B cell (primary cell): ENCODE measurements around the gene ATXN7L2. TPM values are rescaled to one million over a fixed set of nuclear protein-coding genes. Genes with fewer than 3 reads are reported as not detected.

Source experiments
- ATAC-seq: fragments of 200-7000 bp; cut with Tn5 transposase; one replicate; pipeline ENCODE4 v1.10.0; 2021; ENCODE audit warnings: low read depth, mild to moderate bottlenecking, moderate number of reproducible peaks, moderate library complexity
- CTCF ChIA-PET: fragments of 350-600 bp; sonication (Branson Sonifier 250); formaldehyde crosslinking; loops from one replicate; lab custom pipeline; 2021; ENCODE audit warnings: antibody characterized with exemption, inconsistent platforms; lab: Charles Lee
- POLR2A ChIA-PET: fragments of 350-600 bp; sonication (Branson Sonifier 250); formaldehyde crosslinking; loops from one replicate; lab custom pipeline; 2021; ENCODE audit warnings: antibody characterized with exemption; lab: Charles Lee
- DNase-seq: peaks from one replicate; pipeline ENCODE4 v3.0.0; 2013
- H2AFZ ChIP-seq: 2 replicates; pipeline ENCODE4 v1.6.1; 2012; ENCODE audit warnings: mild to moderate bottlenecking, low read depth, low read length; ENCODE audit not compliant: insufficient read depth, poor library complexity, severe bottlenecking
- H3K27ac ChIP-seq, 2 donors: 1 replicate in 1 of 2; 2 replicates in 1 of 2; pipeline ENCODE4 v1.5.1; 2012 to 2013; ENCODE audit warnings: low read length in 2 of 2, mild to moderate bottlenecking in 2 of 2, moderate library complexity in 1 of 2
- H3K27me3 ChIP-seq, 4 experiments: fragments of 200-600 bp in 1 of 4; sonication (generic) in 1 of 4; replicated peaks in 1 of 4; 1 replicate in 2 of 4; 2 replicates in 2 of 4; pipeline versions ENCODE4 v1.6.1 to v1.7.0; 2013 to 2016; ENCODE audit warnings: low read length in 3 of 4, mild to moderate bottlenecking in 2 of 4, mixed read lengths in 1 of 4, moderate library complexity in 1 of 4; ENCODE audit not compliant: insufficient read depth in 4 of 4, control insufficient read depth in 3 of 4; ENCODE audit errors: control extremely low read depth in 1 of 4
- H3K36me3 ChIP-seq, 2 experiments: replicated peaks in 1 of 2; 1 replicate in 1 of 2; 2 replicates in 1 of 2; pipeline versions ENCODE4 v1.6.1 to v1.7.1; 2013; ENCODE audit warnings: low read length in 1 of 2; ENCODE audit not compliant: insufficient read depth in 2 of 2, control insufficient read depth in 1 of 2; ENCODE audit errors: control extremely low read depth in 1 of 2, extremely low read depth in 1 of 2
- H3K4me1 ChIP-seq, 2 donors: fragments of 200-600 bp in 1 of 2; sonication (generic) in 1 of 2; 1 replicate in 1 of 2; 2 replicates in 1 of 2; pipeline versions ENCODE4 v1.5.1 to v1.6.1; 2013 to 2017; ENCODE audit warnings: low read length in 2 of 2; ENCODE audit not compliant: control insufficient read depth in 2 of 2, insufficient read depth in 2 of 2
- H3K4me2 ChIP-seq: replicated peaks from 2 replicates; pipeline ENCODE3; 2012; ENCODE audit warnings: mild to moderate bottlenecking, low read depth, low read length; ENCODE audit not compliant: poor library complexity, severe bottlenecking
- H3K4me3 ChIP-seq, 5 experiments: fragments of 200-600 bp in 1 of 5; sonication (generic) in 1 of 5; 1 replicate in 3 of 5; 2 replicates in 2 of 5; pipeline versions ENCODE4 v1.5.1 to v1.7.0; 2011 to 2016; ENCODE audit warnings: low read length in 4 of 5, mild to moderate bottlenecking in 4 of 5, low read depth in 2 of 5, control low read depth in 1 of 5, moderate library complexity in 1 of 5; ENCODE audit not compliant: insufficient read depth in 1 of 5; ENCODE audit errors: control extremely low read depth in 1 of 5, extremely low read depth in 1 of 5
- H3K79me2 ChIP-seq: fragments of 200-600 bp; sonication (generic); one replicate; pipeline ENCODE4 v1.6.0; 2016; ENCODE audit warnings: low read length; ENCODE audit not compliant: control insufficient read depth, insufficient read depth
- H3K9ac ChIP-seq: fragments of 200-600 bp; sonication (generic); 2 replicates; pipeline ENCODE4 v1.6.1; 2017; ENCODE audit warnings: mild to moderate bottlenecking, low read length, moderate library complexity
- H3K9me3 ChIP-seq, 3 donors: one replicate each; pipeline versions ENCODE4 v1.6.1 to v1.7.1; 2013; ENCODE audit warnings: low read length in 2 of 3; ENCODE audit not compliant: control insufficient read depth in 2 of 3, insufficient read depth in 1 of 3; ENCODE audit errors: control extremely low read depth in 1 of 3
- H4K20me1 ChIP-seq: 2 replicates; pipeline ENCODE4 v1.6.0; 2012; ENCODE audit warnings: mild to moderate bottlenecking, low read length; ENCODE audit not compliant: insufficient read depth, control insufficient read depth, poor library complexity, severe bottlenecking
- H3K27ac Mint-ChIP-seq: one replicate; pipeline ENCODE4 v1.8.0; 2021; ENCODE audit warnings: mixed read lengths
- H3K27me3 Mint-ChIP-seq: one replicate; pipeline ENCODE4 v1.8.0; 2021; ENCODE audit warnings: mixed read lengths
- H3K4me1 Mint-ChIP-seq: one replicate; pipeline ENCODE4 v1.8.0; 2021; ENCODE audit warnings: mixed read lengths
- H3K4me3 Mint-ChIP-seq: one replicate; pipeline ENCODE4 v1.8.0; 2021; ENCODE audit warnings: mixed read lengths
- H3K9me3 Mint-ChIP-seq: one replicate; pipeline ENCODE4 v1.8.0; 2022; ENCODE audit warnings: mixed read lengths; ENCODE audit not compliant: insufficient read depth
- CTCF ChIP-seq: fragments of 200-600 bp; IDR thresholded peaks from one replicate; pipeline ENCODE4 v1.8.0; 2022; ENCODE audit warnings: antibody characterized with exemption, mild to moderate bottlenecking
- EZH2 ChIP-seq: IDR thresholded peaks from 2 replicates; pipeline ENCODE4 v1.6.1; 2012; ENCODE audit warnings: borderline replicate concordance, low read depth, mild to moderate bottlenecking, moderate library complexity, low read length; ENCODE audit not compliant: insufficient read depth, poor library complexity, severe bottlenecking
- WGBS: methylation state at CpG from one replicate; pipeline ENCODE4 v1.1.5; 2013; ENCODE audit warnings: missing lambda C conversion rate; ENCODE audit not compliant: insufficient coverage; 5-methylcytosine and 5-hydroxymethylcytosine counted together
- intact Hi-C: fragments of 100-400 bp; cut with micrococcal nuclease; formaldehyde crosslinking; loops from one replicate; pipeline ENCODE4 v1.10.0; 2022
- polyA plus RNA-seq: library from polyadenylated mRNA; depleted of rRNA; stranded (reverse); fragments of >200 nt; gene quantifications from 2 replicates; pipeline ENCODE4 v1.2.3, GENCODE V29; 2012
- total RNA-seq, 2 donors: library from RNA; stranded (reverse); fragments of 120-200 nt in 1 of 2; gene quantifications; 1 replicate in 1 of 2; 2 replicates in 1 of 2; pipeline versions ENCODE4 v1.2.3 to v1.2.4, GENCODE V29; 2013 to 2022

ATXN7L2 gene
- total and polyA plus RNA-seq, 2 donors (not counting 1 experiment from before 2014, with no cell fraction given): 10.9 to 12.4 TPM

GRCh38 chr1:109538827-109539555, 55.3 kb downstream of the ATXN7L2 start:
- ATAC-seq (no peak), DNase-seq (no peak)
- H2AFZ ChIP-seq: no peak overlapping the region
- WGBS: 100% methylated on average over 7 of the region's 9 CpGs
- Mint-ChIP-seq H3K9me3 (no peaks in the 10 kb centered on the region), H3K4me1 (no peaks in the 10 kb centered on the region), H3K27me3 (peaks cover 3% of the 10 kb centered on the region), H3K4me3 (no peak overlapping the region), H3K27ac (no peak overlapping the region)
- POLR2A ChIA-PET: interaction anchor here (0.7 kb wide), 1 partner anchor 16 kb away, joined by 3 read pairs; no protein-coding TSS in a partner anchor
- H4K20me1 ChIP-seq: no peaks in the 10 kb centered on the region
- H3K27me3 ChIP-seq: no peaks in the 10 kb centered on the region
- no peak for TF ChIP-seq CTCF
- TF ChIP-seq EZH2: no peak
- intact Hi-C loops: no loop called here
- no peaks in the 10 kb centered on the region for H3K4me1 ChIP-seq
- no peak overlapping the region for H3K9ac ChIP-seq
- no peaks in the 10 kb centered on the region for H3K79me2 ChIP-seq
- no peaks in the 10 kb centered on the region for H3K36me3 ChIP-seq
- no peaks in the 10 kb centered on the region for H3K9me3 ChIP-seq
- no peak overlapping the region for H3K4me2 ChIP-seq
- CTCF ChIA-PET: interaction anchor here (0.9 to 21.6 kb wide), 5 partner anchors 8 to 238 kb away, joined by 3 to 926 read pairs (median 7); partner anchors contain the start of genes AMIGO1, ATXN7L2 and CYB561D1
- no peak overlapping the region for H3K27ac ChIP-seq
- no peak overlapping the region for H3K4me3 ChIP-seq

- Histone ChIP-seq H3K36me3 (no peaks in the 10 kb centered on the region), H3K9me3 (no peaks in the 10 kb centered on the region), H3K27me3 (no peaks in the 10 kb centered on the region), H3K27ac (no peak within 1 kb of the TSS), H2AFZ (no peak within 1 kb of the TSS), H3K4me1 (no peaks in the 10 kb centered on the region), H3K4me2 (no peak within 1 kb of the TSS), H3K4me3 (no peak within 1 kb of the TSS), H3K79me2 (no peaks in the 10 kb centered on the region), H4K20me1 (no peaks in the 10 kb centered on the region), H3K9ac (no peak within 1 kb of the TSS)
- intact Hi-C loops: no loop called here
- ATAC-seq: no peak
- Mint-ChIP-seq H3K4me1 (no peaks in the 10 kb centered on the region), H3K9me3 (no peaks in the 10 kb centered on the region), H3K4me3 (no peak within 1 kb of the TSS), H3K27ac (no peak within 1 kb of the TSS), H3K27me3 (peaks cover 3% of the 10 kb centered on the region)
- ChIA-PET POLR2A (interaction anchor here (0.7 kb wide), 1 partner anchor 17 kb away, joined by 3 read pairs; no protein-coding TSS in a partner anchor), CTCF (interaction anchor here (1.0 to 21.6 kb wide), 4 partner anchors 40 to 234 kb away, joined by 3 to 926 read pairs (median 140); partner anchors contain the start of genes AMIGO1, ATXN7L2 and CYB561D1)
- no peak for DNase-seq
- TF ChIP-seq CTCF (no peak), EZH2 (no peak)
- WGBS: 77% methylated on average over 6 of the region's 7 CpGs
These were observed 56.0 kb downstream of the ATXN7L2 start, which contains the start of gene GPR61 for GRCh38 chr1:109539676-109540075. Gene GPR61 (plus strand): TSS chr1:109539872. CDS start chr1:109543023, 3,151 bp downstream.
